GM10266 (cell line): Measurements from ENCODE around the gene TGM5.
"Not testable (repeated sequence)": the region's sequence is repeated elsewhere in the genome, so short reads cannot be mapped to it uniquely, and the experiment has no call there.

Source experiments
- DNase-seq: peaks from one replicate; pipeline ENCODE4 v3.0.0; 2012; ENCODE audit errors: extremely low spot score
- CTCF ChIP-seq: IDR thresholded peaks from 2 replicates; pipeline ENCODE4 v1.5.1; 2012; ENCODE audit warnings: mild to moderate bottlenecking, low read depth; ENCODE audit not compliant: control insufficient read depth, insufficient read depth; ENCODE audit errors: missing control alignments

The TGM5 gene

GRCh38 chr15:43208052-43209002, 58.4 kb downstream of the TGM5 start:
- no peak for DNase-seq
- TF ChIP-seq CTCF = no peak

- no peak for TF ChIP-seq CTCF
Measured at GRCh38 chr15:43207024-43207423, 59.7 kb downstream of the TGM5 start.

GRCh38 chr15:43206054-43206453, 60.7 kb downstream of the TGM5 start:
- DNase-seq = no peak
- no peak for TF ChIP-seq CTCF

More at GRCh38 chr15:43207024-43207423, 59.7 kb downstream of the TGM5 start:
- no peak for DNase-seq

GRCh38 chr15:43204016-43204901, 62.5 kb downstream of the TGM5 start:
- peak; percentile 82 for TF ChIP-seq CTCF
- peak; percentile 66 for DNase-seq

GRCh38 chr15:43199945-43200488, 66.7 kb downstream of the TGM5 start:
- no peak for TF ChIP-seq CTCF

GRCh38 chr15:43198992-43199391, 67.7 kb downstream of the TGM5 start:
- no peak for DNase-seq
- no peak for TF ChIP-seq CTCF

More at GRCh38 chr15:43199945-43200488, 66.7 kb downstream of the TGM5 start:
- no peak for DNase-seq

- DNase-seq = not testable (repeated sequence)
Measured at GRCh38 chr15:43198556-43198955, 68.2 kb downstream of the TGM5 start.

- DNase-seq = not testable (repeated sequence)
Measured at GRCh38 chr15:43197773-43198172, 69.0 kb downstream of the TGM5 start.
